GM12878 (cell line): Measurements from ENCODE around the gene CA5A. TPM values are rescaled to one million over a fixed set of nuclear protein-coding genes. Genes with fewer than 3 reads are reported as not detected.

Source experiments
- ATAC-seq: fragments of 200-7000 bp; cut with Tn5 transposase; 3 replicates; pipeline ENCODE4 v1.9.1; 2020; ENCODE audit warnings: mild to moderate bottlenecking, moderate library complexity
- BruUV-seq: library from RNA; stranded (reverse); fragments of 400-500 nt; replicated peaks from 2 replicates; lab custom pipeline; 2021; lab: Mats Ljungman, UMichigan
- CTCF ChIA-PET: fragments of 300-600 bp; sonication (Branson Sonifier 250); formaldehyde crosslinking; extraction: SDS; loops from one replicate; lab custom pipeline; 2021; ENCODE audit warnings: inconsistent platforms; lab: Yijun Ruan, JAX
- POLR2A ChIA-PET: fragments of 350-600 bp; formaldehyde crosslinking; extraction: SDS; loops from one replicate; lab custom pipeline; 2021; ENCODE audit warnings: inconsistent platforms; lab: Charles Lee
- RAD21 ChIA-PET: fragments of 300-600 bp; sonication (Branson Sonifier 250); formaldehyde crosslinking; loops from one replicate; lab custom pipeline; 2023; ENCODE audit warnings: antibody characterized with exemption; ENCODE audit not compliant: unreplicated experiment; lab: Charles Lee
- SMC1A ChIA-PET: fragments of 300-600 bp; sonication (Branson Sonifier 250); formaldehyde crosslinking; loops from one replicate; lab custom pipeline; 2023; ENCODE audit not compliant: unreplicated experiment, uncharacterized antibody; lab: Charles Lee
- DNase-seq: peaks from one replicate; pipeline ENCODE4 v3.0.0-alpha.2; 2011; ENCODE audit warnings: low read depth, low spot score
- FAIRE-seq: peaks from 3 replicates; lab custom pipeline; 2011; peaks lifted over from hg19 to GRCh38; lab: Jason Lieb, UNC
- H2AFZ ChIP-seq: 2 replicates; pipeline ENCODE4 v1.6.0; 2011; ENCODE audit warnings: low read depth, low read length, control low read depth; ENCODE audit not compliant: control insufficient read depth
- H3K27ac ChIP-seq: 2 replicates; pipeline ENCODE4 v1.5.1; 2011; ENCODE audit warnings: control low read depth; ENCODE audit not compliant: control insufficient read depth, insufficient read depth
- H3K27me3 ChIP-seq, 2 experiments: replicated peaks in 1 of 2; 2 replicates each; pipeline versions ENCODE4 v1.6.0 to v1.6.1; 2011; ENCODE audit warnings: low read length in 1 of 2; ENCODE audit not compliant: control insufficient read depth in 2 of 2, insufficient read depth in 2 of 2
- H3K36me3 ChIP-seq, 2 experiments: 2 replicates each; pipeline ENCODE4 v1.5.1; 2011; ENCODE audit warnings: low read length in 1 of 2; ENCODE audit not compliant: control insufficient read depth in 2 of 2, insufficient read depth in 2 of 2
- H3K4me1 ChIP-seq: 2 replicates; pipeline ENCODE4 v1.6.1; 2011; ENCODE audit warnings: mild to moderate bottlenecking, low read length, moderate library complexity, mixed read lengths; ENCODE audit not compliant: control insufficient read depth, insufficient read depth
- H3K4me2 ChIP-seq: 2 replicates; pipeline ENCODE4 v1.6.0; 2011; ENCODE audit warnings: control low read depth; ENCODE audit not compliant: control insufficient read depth, insufficient read depth
- H3K4me3 ChIP-seq: fragments of 200-600 bp; sonication (generic); 2 replicates; pipeline ENCODE4 v1.5.1; 2016
- H3K79me2 ChIP-seq: 2 replicates; pipeline ENCODE4 v1.6.0; 2011; ENCODE audit warnings: low read length; ENCODE audit not compliant: control insufficient read depth, insufficient read depth
- H3K9ac ChIP-seq: 2 replicates; pipeline ENCODE4 v1.8.0; 2011; ENCODE audit warnings: low read length, control low read depth, mixed read lengths; ENCODE audit not compliant: control insufficient read depth, insufficient read depth
- H3K9me3 ChIP-seq: replicated peaks from 3 replicates; pipeline ENCODE4 v1.5.1; 2011; ENCODE audit warnings: mild to moderate bottlenecking, low read length; ENCODE audit not compliant: control insufficient read depth, insufficient read depth
- H4K20me1 ChIP-seq: 2 replicates; pipeline ENCODE4 v1.6.0; 2011; ENCODE audit not compliant: control insufficient read depth, insufficient read depth
- CHD2 ChIP-seq: IDR thresholded peaks from 2 replicates; pipeline ENCODE4 v1.6.1; 2011; ENCODE audit warnings: low read depth, low read length, improper control_type of control experiment, borderline replicate concordance
- CHD4 ChIP-seq: fragments of 200-600 bp; sonication (generic); IDR thresholded peaks from 2 replicates; pipeline ENCODE4 v1.6.1; 2016; ENCODE audit warnings: mild to moderate bottlenecking
- CREM ChIP-seq: IDR thresholded peaks from 2 replicates; pipeline ENCODE4 v1.6.1; 2014; ENCODE audit warnings: antibody characterized with exemption, low read depth
- DPF2 ChIP-seq: fragments of 450-650 bp; IDR thresholded peaks from 2 replicates; pipeline ENCODE4 v1.6.1; 2017; ENCODE audit warnings: mild to moderate bottlenecking
- EED ChIP-seq: sonication (generic); IDR thresholded peaks from 2 replicates; pipeline ENCODE4 v1.6.1; 2016; ENCODE audit warnings: antibody characterized with exemption, low read depth
- GATAD2B ChIP-seq: fragments of 450-650 bp; conservative IDR thresholded peaks from 2 replicates; pipeline ENCODE4 v1.6.1; 2017; ENCODE audit warnings: low read depth, mild to moderate bottlenecking, moderate library complexity
- HSF1 ChIP-seq: fragments of 150-350 bp; IDR thresholded peaks from 2 replicates; pipeline ENCODE4 v1.6.1; 2014; ENCODE audit warnings: mild to moderate bottlenecking, low read depth, low read length
- IRF3 ChIP-seq: fragments of 450-650 bp; IDR thresholded peaks from 2 replicates; pipeline ENCODE4 v1.6.1; 2014; ENCODE audit warnings: mild to moderate bottlenecking
- NFXL1 ChIP-seq: fragments of 450-650 bp; IDR thresholded peaks from 2 replicates; pipeline ENCODE4 v1.6.1; 2017; ENCODE audit warnings: antibody characterized with exemption, mild to moderate bottlenecking, borderline replicate concordance
- ZBED1 ChIP-seq: IDR thresholded peaks from 2 replicates; pipeline ENCODE4 v1.6.1; 2016; ENCODE audit warnings: borderline replicate concordance
- WGBS: methylation state at CpG from one replicate; pipeline ENCODE4 v1.1.6; 2016; ENCODE audit warnings: low lambda C conversion rate; ENCODE audit not compliant: insufficient replicate concordance, insufficient coverage; ENCODE audit errors: missing lambda C conversion rate; 5-methylcytosine and 5-hydroxymethylcytosine counted together
- in situ Hi-C: fragments of 300-500 bp; cut with MboI; formaldehyde crosslinking; loops from 9 replicates; pipeline ENCODE4 v1.14.3; 2018; ENCODE audit warnings: mixed read lengths
- intact Hi-C: fragments of 100-400 bp; cut with micrococcal nuclease; formaldehyde crosslinking; loops from one replicate; pipeline ENCODE4 v1.14.2; 2022; ENCODE audit not compliant: unreplicated experiment
- polyA plus RNA-seq, 11 experiments: library from polyadenylated mRNA; depleted of rRNA in 4 of 11; unstranded in 6 of 11; stranded (reverse) in 5 of 11; fragments of >200 nt; fragmentation: Nextera tagmentation in 4 of 11; fragmentation: Illumina TruSeq in 1 of 11; extraction: Ambion mirVana in 4 of 11; extraction: Trizol in 1 of 11; gene quantifications; 1 replicate in 1 of 11; 2 replicates in 10 of 11; pipeline versions ENCODE4 v1.2.1 to v1.2.3, GENCODE V29; 2011 to 2016; ENCODE audit warnings: inconsistent platforms in 2 of 11, missing spikeins in 2 of 11, low read depth in 1 of 11
- total RNA-seq, 4 experiments: library from RNA; depleted of rRNA in 3 of 4; stranded (reverse); fragments of >200 nt in 3 of 4; fragmentation: Illumina TruSeq in 1 of 4; extraction: Trizol in 1 of 4; gene quantifications; 2 replicates each; pipeline versions ENCODE4 v1.2.1 to v1.2.3, GENCODE V29; 2013 to 2021

The CA5A gene
- total and polyA plus RNA-seq, 10 of the 15 experiments (the other 5 are each of a cell fraction or from before 2014, with no cell fraction given) = not detected

GRCh38 chr16:87966685-87967185, 30.4 kb upstream of the CA5A start:
- H3K9me3 ChIP-seq = peaks cover 5% of the 10 kb centered on the region; the same call in 2 of the 3 replicates
- no peaks in the 10 kb centered on the region; a peak in 1 of 4 replicates for H3K36me3 ChIP-seq
- WGBS = 71% methylated on average over 14 of the region's 14 CpGs
- ChIA-PET SMC1A (no interaction called here), POLR2A (interaction anchor here (0.6 kb wide), 1 partner anchor 64 kb away, joined by 3 read pairs; no protein-coding TSS in a partner anchor), RAD21 (interaction anchor here (0.7 kb wide), 1 partner anchor 172 kb away, joined by 3 read pairs; no protein-coding TSS in a partner anchor), CTCF (interaction anchor here (0.9 kb wide), 1 partner anchor 10 kb away, joined by 6 read pairs; no protein-coding TSS in a partner anchor)
- H3K4me1 ChIP-seq = peaks cover 5% of the 10 kb centered on the region; the same call in 1 of the 2 replicates
- no peak for FAIRE-seq
- H3K9ac ChIP-seq = no peak overlapping the region
- no peaks in the 10 kb centered on the region for H3K27me3 ChIP-seq
- peaks cover 16% of the 10 kb centered on the region for H3K79me2 ChIP-seq
- intact Hi-C loops (no loop called here), in situ Hi-C loops (loop anchor here (25.0 kb wide), 1 partner anchor 471 kb away; no protein-coding TSS in a partner anchor)
- DNase-seq = no peak
- H3K4me3 ChIP-seq = no peak overlapping the region
- peak overlapping the region; percentile 54 for H2AFZ ChIP-seq
- 0 out of 2 replicates have a peak overlapping the region, but pooled peaks have one; percentile 10 for H3K27ac ChIP-seq
- no peaks in the 10 kb centered on the region; the same call in 1 of the 2 replicates for H4K20me1 ChIP-seq
- H3K4me2 ChIP-seq = no peak overlapping the region
- peak; percentile 36 for ATAC-seq
- TF ChIP-seq ZBED1 (no peak), CHD2 (no peak), CHD4 (no peak), DPF2 (no peak), IRF3 (no peak), CREM (no peak), HSF1 (no peak), NFXL1 (no peak), EED (no peak), GATAD2B (no peak)
- no TSS peak for BruUV-seq
